A549 (cell line): ENCODE results near the gene NCKIPSD. TPM values are rescaled to one million over a fixed set of nuclear protein-coding genes. Genes with fewer than 3 reads are reported as not detected.
A peak's percentile ranks its signal among the peaks of the same experiment; 100 is the strongest.

Source experiments
- ATAC-seq, 2 experiments: fragments of 200-7000 bp in 1 of 2; fragments of >200 bp in 1 of 2; cut with Nextera tagmentation in 1 of 2; cut with Tn5 transposase in 1 of 2; 3 replicates each; pipeline versions ENCODE4 v1.8.0 to v1.9.1; 2018 to 2020; ENCODE audit warnings: mild to moderate bottlenecking in 1 of 2, moderate library complexity in 1 of 2
- CTCF ChIA-PET: fragments of 300-600 bp; sonication (Branson Sonifier 250); formaldehyde crosslinking; extraction: SDS; loops from one replicate; lab custom pipeline; 2021; ENCODE audit warnings: antibody characterized with exemption, inconsistent platforms; lab: Yijun Ruan, JAX
- POLR2A ChIA-PET: fragments of 350-600 bp; formaldehyde crosslinking; extraction: SDS; loops from one replicate; lab custom pipeline; 2021; ENCODE audit warnings: antibody characterized with exemption, inconsistent platforms; lab: Yijun Ruan, JAX
- DNase-seq, 2 experiments: peaks; one replicate each; pipeline versions ENCODE4 v3.0.0 to v3.0.0-alpha.2; 2011 to 2016; ENCODE audit warnings: low read depth in 1 of 2, low spot score in 1 of 2
- FAIRE-seq: peaks from 2 replicates; lab custom pipeline; 2011; peaks lifted over from hg19 to GRCh38; lab: Jason Lieb, UNC
- H3K27ac ChIP-seq, 2 experiments: fragments of >200 bp; sonication (Bioruptor Twin); formaldehyde crosslinking; 3 replicates each; pipeline ENCODE4 v1.5.1; 2016 to 2017
- H3K4me1 ChIP-seq: fragments of >200 bp; sonication (Bioruptor Twin); formaldehyde crosslinking; 3 replicates; pipeline ENCODE4 v1.6.1; 2016
- H3K4me2 ChIP-seq: fragments of >200 bp; sonication (Bioruptor Twin); formaldehyde crosslinking; 3 replicates; pipeline ENCODE4 v1.6.1; 2016
- H3K4me3 ChIP-seq: fragments of >200 bp; sonication (Bioruptor Twin); formaldehyde crosslinking; 3 replicates; pipeline ENCODE4 v1.5.1; 2016
- H3K9me3 ChIP-seq: fragments of >200 bp; sonication (Bioruptor Twin); formaldehyde crosslinking; 3 replicates; pipeline ENCODE4 v1.6.1; 2016
- BHLHE40 ChIP-seq: IDR thresholded peaks from 2 replicates; pipeline ENCODE4 v1.6.1; 2012; ENCODE audit warnings: low read depth, low read length, inconsistent platforms
- CBX2 ChIP-seq: fragments of 200-600 bp; sonication (generic); IDR thresholded peaks from 2 replicates; pipeline ENCODE4 v1.6.1; 2016; ENCODE audit warnings: low read depth, mild to moderate bottlenecking, borderline replicate concordance
- CBX8 ChIP-seq: fragments of 200-600 bp; sonication (generic); IDR thresholded peaks from 2 replicates; pipeline ENCODE4 v1.6.1; 2016
- CEBPB ChIP-seq, 2 experiments: fragments of >200 bp in 1 of 2; sonication (Bioruptor Twin) in 1 of 2; formaldehyde crosslinking in 1 of 2; IDR thresholded peaks; 2 replicates each; pipeline ENCODE4 v1.6.1; 2012 to 2016
- CHD4 ChIP-seq: fragments of 200-600 bp; sonication (generic); IDR thresholded peaks from 2 replicates; pipeline ENCODE4 v1.6.1; 2016; ENCODE audit warnings: antibody characterized with exemption, mild to moderate bottlenecking, borderline replicate concordance
- EHMT2 ChIP-seq: fragments of 200-600 bp; sonication (generic); IDR thresholded peaks from 2 replicates; pipeline ENCODE4 v1.6.1; 2016; ENCODE audit warnings: antibody characterized with exemption, low read depth, mild to moderate bottlenecking, moderate library complexity
- ELK1 ChIP-seq: fragments of 150-350 bp; IDR thresholded peaks from 2 replicates; pipeline ENCODE4 v1.6.1; 2014; ENCODE audit warnings: low read depth, mild to moderate bottlenecking, low read length
- EP300 ChIP-seq, 2 experiments: fragments of >200 bp; sonication (Bioruptor Twin); formaldehyde crosslinking; IDR thresholded peaks; 2 replicates in 1 of 2; 3 replicates in 1 of 2; pipeline ENCODE4 v1.6.1; 2016 to 2017
- GATA3 ChIP-seq: IDR thresholded peaks from 2 replicates; pipeline ENCODE4 v1.6.1; 2012; ENCODE audit warnings: borderline replicate concordance
- HES2 ChIP-seq: fragments of >200 bp; sonication (Bioruptor Twin); formaldehyde crosslinking; IDR thresholded peaks from 2 replicates; pipeline ENCODE4 v1.6.1; 2016
- HEYL ChIP-seq: fragments of 250-450 bp; sonication (Bioruptor Pico); IDR thresholded peaks from 2 replicates; pipeline ENCODE4 v1.8.0; 2021; ENCODE audit warnings: mild to moderate bottlenecking, moderate library complexity
- HMGXB4 ChIP-seq: fragments of 250-450 bp; sonication (Bioruptor Pico); IDR thresholded peaks from 2 replicates; pipeline ENCODE4 v1.5.0; 2021; ENCODE audit warnings: mild to moderate bottlenecking, moderate library complexity, borderline replicate concordance
- HOXB13 ChIP-seq: fragments of 250-450 bp; sonication (Bioruptor Pico); IDR thresholded peaks from 2 replicates; pipeline ENCODE4 v1.5.0; 2020; ENCODE audit warnings: low read depth, mild to moderate bottlenecking, moderate library complexity
- MYC ChIP-seq: IDR thresholded peaks from 2 replicates; pipeline ENCODE4 v1.6.1; 2012; ENCODE audit warnings: mild to moderate bottlenecking, inconsistent platforms, low read length, improper control_type of control experiment, borderline replicate concordance
- NR3C1 ChIP-seq: fragments of >200 bp; sonication (Bioruptor Twin); formaldehyde crosslinking; IDR thresholded peaks from 3 replicates; pipeline ENCODE4 v1.6.1; 2017
- RAD21 ChIP-seq, 2 experiments: fragments of >200 bp in 1 of 2; sonication (Bioruptor Twin) in 1 of 2; formaldehyde crosslinking in 1 of 2; IDR thresholded peaks in 1 of 2; conservative IDR thresholded peaks in 1 of 2; 2 replicates in 1 of 2; 3 replicates in 1 of 2; pipeline ENCODE4 v1.6.1; 2012 to 2018; ENCODE audit warnings: inconsistent platforms in 1 of 2
- RCOR1 ChIP-seq: fragments of 150-350 bp; IDR thresholded peaks from 2 replicates; pipeline ENCODE4 v1.6.1; 2014; ENCODE audit warnings: antibody characterized with exemption, low read length, low read depth
- REST ChIP-seq: fragments of 200-600 bp; sonication (generic); IDR thresholded peaks from 2 replicates; pipeline ENCODE4 v1.6.1; 2016; ENCODE audit warnings: antibody characterized with exemption, mild to moderate bottlenecking, moderate library complexity
- SMC3 ChIP-seq: fragments of >200 bp; sonication (Bioruptor Twin); formaldehyde crosslinking; IDR thresholded peaks from 3 replicates; pipeline ENCODE4 v1.6.1; 2018; ENCODE audit warnings: inconsistent platforms
- ZC3H11A ChIP-seq: fragments of 450-650 bp; IDR thresholded peaks from 2 replicates; pipeline ENCODE4 v1.6.1; 2014; ENCODE audit warnings: antibody characterized with exemption, mild to moderate bottlenecking
- ZFP36 ChIP-seq: fragments of 450-650 bp; IDR thresholded peaks from 2 replicates; pipeline ENCODE4 v1.6.1; 2014; ENCODE audit warnings: borderline replicate concordance; ENCODE audit not compliant: partially characterized antibody
- ZSCAN20 ChIP-seq: fragments of 250-450 bp; sonication (Bioruptor Pico); IDR thresholded peaks from 2 replicates; pipeline ENCODE4 v1.8.0; 2022; ENCODE audit warnings: mild to moderate bottlenecking, moderate library complexity
- WGBS: methylation state at CpG from one replicate; pipeline ENCODE4 v1.1.6; 2017; ENCODE audit errors: missing lambda C conversion rate; 5-methylcytosine and 5-hydroxymethylcytosine counted together
- polyA plus RNA-seq, 4 experiments: library from polyadenylated mRNA; depleted of rRNA in 3 of 4; stranded (reverse); fragments of >200 nt; fragmentation: RNase III in 1 of 4; extraction: RNeasy Plus Mini Kit Qiagen cat#74134 plus additional on column Dnase treatment in 1 of 4; gene quantifications; 2 replicates in 3 of 4; 3 replicates in 1 of 4; pipeline ENCODE4 v1.2.3, GENCODE V29; 2011 to 2017
- TF ChIP-seq, protein P1 (sequence below): fragments of 250-450 bp; sonication (Bioruptor Pico); IDR thresholded peaks from 2 replicates; pipeline ENCODE4 v1.5.0; 2020; ENCODE audit warnings: low read depth, mild to moderate bottlenecking, moderate library complexity
- TF ChIP-seq, protein P2 (sequence below): IDR thresholded peaks from 2 replicates; pipeline ENCODE4 v1.6.1; 2012

The NCKIPSD gene
- polyA plus RNA-seq, 2 of the 4 experiments (the other 2 are of a cell fraction), result 10.2 to 10.9 TPM

- CTCF ChIA-PET, result interaction anchor here (0.9 to 2.5 kb wide), 3 partner anchors 9 to 42 kb away, joined by 3 to 11 read pairs (median 3); partner anchors contain the start of gene NCKIPSD
- no peak for FAIRE-seq
Observed at GRCh38 chr3:48697952-48698351, 12.2 kb upstream of the NCKIPSD start.

GRCh38 chr3:48696601-48697000 is 10.9 kb upstream of the NCKIPSD start:
- Histone ChIP-seq H3K4me3 (no peak overlapping the region), H3K9me3 (no peaks in the 10 kb centered on the region), H3K4me1 (peaks cover 37% of the 10 kb centered on the region), H3K4me2 (no peak overlapping the region), H3K27ac (no peak overlapping the region)
- FAIRE-seq, result no peak
- DNase-seq, result no peak
- ChIA-PET CTCF (interaction anchor here (0.6 to 2.5 kb wide), 3 partner anchors 10 to 62 kb away, joined by 3 to 11 read pairs (median 6); no protein-coding TSS in a partner anchor), POLR2A (interaction anchor here (0.6 to 0.7 kb wide), 2 partner anchors 11 to 167 kb away, joined by 3 read pairs; no protein-coding TSS in a partner anchor)
- ATAC-seq, result no peak
- TF ChIP-seq SMC3 (no peak), RCOR1 (no peak), RAD21 (conservative IDR thresholded peaks at IDR 0.05 in 1 of 2, IDR thresholded peaks at IDR 0.05 in 1 of 2) (no peak), HOXB13 (CRISPR knock-in tag) (no peak), HEYL (CRISPR knock-in tag) (no peak), NR3C1 (no peak), ZFP36 (no peak), HES2 (no peak), BHLHE40 (no peak), MYC (no peak), CBX8 (no peak), ELK1 (no peak), EP300 (IDR thresholded peaks at IDR 0.05) (no peak), CEBPB (IDR thresholded peaks at IDR 0.05) (no peak), GATA3 (no peak), CBX2 (no peak)
- TF ChIP-seq, protein P1, sequence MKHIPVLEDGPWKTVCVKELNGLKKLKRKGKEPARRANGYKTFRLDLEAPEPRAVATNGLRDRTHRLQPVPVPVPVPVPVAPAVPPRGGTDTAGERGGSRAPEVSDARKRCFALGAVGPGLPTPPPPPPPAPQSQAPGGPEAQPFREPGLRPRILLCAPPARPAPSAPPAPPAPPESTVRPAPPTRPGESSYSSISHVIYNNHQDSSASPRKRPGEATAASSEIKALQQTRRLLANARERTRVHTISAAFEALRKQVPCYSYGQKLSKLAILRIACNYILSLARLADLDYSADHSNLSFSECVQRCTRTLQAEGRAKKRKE (CRISPR knock-in tag), result no peak

More at GRCh38 chr3:48697952-48698351, 12.2 kb upstream of the NCKIPSD start:
- H3K4me1 ChIP-seq, result peaks cover 37% of the 10 kb centered on the region
- H3K4me2 ChIP-seq, result no peak overlapping the region
- H3K4me3 ChIP-seq, result no peak overlapping the region
- WGBS, result 87% methylated on average over 3 of the region's 3 CpGs
- no peaks in the 10 kb centered on the region for H3K9me3 ChIP-seq
- POLR2A ChIA-PET, result interaction anchor here (1.5 kb wide), 1 partner anchor 19 kb away, joined by 8 read pairs; no protein-coding TSS in a partner anchor
- DNase-seq (no peak), ATAC-seq (peak; percentile 63 to 64; a peak in 4 of 6 replicates)
- TF ChIP-seq ZSCAN20 (CRISPR knock-in tag), result no peak
- no peak for TF ChIP-seq CHD4
- TF ChIP-seq ZC3H11A, result no peak
- TF ChIP-seq REST, result no peak
- no peak for TF ChIP-seq CEBPB (IDR thresholded peaks at IDR 0.05)
- TF ChIP-seq EHMT2, result no peak
- TF ChIP-seq HMGXB4 (CRISPR knock-in tag), result no peak
- TF ChIP-seq, protein P2, sequence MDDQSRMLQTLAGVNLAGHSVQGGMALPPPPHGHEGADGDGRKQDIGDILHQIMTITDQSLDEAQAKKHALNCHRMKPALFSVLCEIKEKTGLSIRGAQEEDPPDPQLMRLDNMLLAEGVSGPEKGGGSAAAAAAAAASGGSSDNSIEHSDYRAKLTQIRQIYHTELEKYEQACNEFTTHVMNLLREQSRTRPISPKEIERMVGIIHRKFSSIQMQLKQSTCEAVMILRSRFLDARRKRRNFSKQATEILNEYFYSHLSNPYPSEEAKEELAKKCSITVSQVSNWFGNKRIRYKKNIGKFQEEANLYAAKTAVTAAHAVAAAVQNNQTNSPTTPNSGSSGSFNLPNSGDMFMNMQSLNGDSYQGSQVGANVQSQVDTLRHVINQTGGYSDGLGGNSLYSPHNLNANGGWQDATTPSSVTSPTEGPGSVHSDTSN, result no peak
- H3K27ac ChIP-seq, result no peak overlapping the region
